ENCODE results near the gene HLA-DPB1. TPM values are rescaled to one million over a fixed set of nuclear protein-coding genes. Genes with fewer than 3 reads are reported as not detected.

The HLA-DPB1 gene
- total RNA-seq, 1 donor from 2014 or later = 72.7 TPM

GRCh38 chr6:33114406-33114805 lies 38.6 kb downstream of the HLA-DPB1 start:
- H3K27ac ChIP-seq = no peak overlapping the region
- no peaks in the 10 kb centered on the region for H3K27me3 ChIP-seq
- peaks cover 0 to 2% of the 10 kb centered on the region in 2 donors for H3K4me1 ChIP-seq
- DNase-seq (ENCODE audit: low spot score in 2 of 2) = no peak
- intact Hi-C loops (cut with DNase I) = no loop called here
- H3K4me3 ChIP-seq = no peak overlapping the region
- no peaks in the 10 kb centered on the region for H3K9me3 ChIP-seq
- TF ChIP-seq, protein P1, sequence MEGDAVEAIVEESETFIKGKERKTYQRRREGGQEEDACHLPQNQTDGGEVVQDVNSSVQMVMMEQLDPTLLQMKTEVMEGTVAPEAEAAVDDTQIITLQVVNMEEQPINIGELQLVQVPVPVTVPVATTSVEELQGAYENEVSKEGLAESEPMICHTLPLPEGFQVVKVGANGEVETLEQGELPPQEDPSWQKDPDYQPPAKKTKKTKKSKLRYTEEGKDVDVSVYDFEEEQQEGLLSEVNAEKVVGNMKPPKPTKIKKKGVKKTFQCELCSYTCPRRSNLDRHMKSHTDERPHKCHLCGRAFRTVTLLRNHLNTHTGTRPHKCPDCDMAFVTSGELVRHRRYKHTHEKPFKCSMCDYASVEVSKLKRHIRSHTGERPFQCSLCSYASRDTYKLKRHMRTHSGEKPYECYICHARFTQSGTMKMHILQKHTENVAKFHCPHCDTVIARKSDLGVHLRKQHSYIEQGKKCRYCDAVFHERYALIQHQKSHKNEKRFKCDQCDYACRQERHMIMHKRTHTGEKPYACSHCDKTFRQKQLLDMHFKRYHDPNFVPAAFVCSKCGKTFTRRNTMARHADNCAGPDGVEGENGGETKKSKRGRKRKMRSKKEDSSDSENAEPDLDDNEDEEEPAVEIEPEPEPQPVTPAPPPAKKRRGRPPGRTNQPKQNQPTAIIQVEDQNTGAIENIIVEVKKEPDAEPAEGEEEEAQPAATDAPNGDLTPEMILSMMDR (IDR thresholded peaks at IDR 0.05) = no peak
- H3K36me3 ChIP-seq = no peaks in the 10 kb centered on the region

DNA sequence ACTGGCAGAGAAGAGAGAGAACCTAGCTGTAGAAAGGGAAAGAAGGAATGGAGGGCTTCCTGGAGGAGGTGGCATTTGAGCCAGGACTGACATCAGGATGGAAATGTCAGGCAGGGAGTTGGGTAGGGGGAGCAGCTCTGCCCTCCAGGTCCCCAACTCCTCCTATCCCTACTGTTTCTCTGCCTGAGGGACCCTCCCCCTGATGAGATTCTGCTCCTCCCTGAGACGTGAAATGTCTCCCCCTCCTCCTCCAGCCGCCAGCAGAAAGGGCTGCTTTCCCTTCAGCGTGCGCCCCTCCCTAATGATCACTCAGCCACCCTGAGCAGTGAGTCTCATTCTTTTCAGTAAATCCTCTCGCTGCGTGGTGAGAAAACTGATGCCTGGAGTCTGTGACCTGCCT lies 40.6 kb downstream of the HLA-DPB1 start:
- Histone ChIP-seq H3K36me3 (no peaks in the 10 kb centered on the region), H3K4me3 (no peak overlapping the region), H3K27me3 (no peaks in the 10 kb centered on the region), H3K4me1 (peaks cover 0 to 2% of the 10 kb centered on the region in 2 donors), H3K9me3 (no peaks in the 10 kb centered on the region), H3K27ac (no peak overlapping the region)
- TF ChIP-seq, protein P1 (IDR thresholded peaks at IDR 0.05) = no peak
- intact Hi-C loops (cut with DNase I) = no loop called here
- no peak for DNase-seq (ENCODE audit: low spot score in 2 of 2)

GRCh38 chr6:33116841-33117711 lies 41.3 kb downstream of the HLA-DPB1 start:
- Histone ChIP-seq H3K4me1 (peaks cover 0 to 2% of the 10 kb centered on the region in 2 donors), H3K4me3 (no peak overlapping the region), H3K27me3 (no peaks in the 10 kb centered on the region), H3K9me3 (no peaks in the 10 kb centered on the region), H3K27ac (no peak overlapping the region), H3K36me3 (no peaks in the 10 kb centered on the region)
- DNase-seq (ENCODE audit: low spot score in 2 of 2) = no peak
- TF ChIP-seq, protein P1 (IDR thresholded peaks at IDR 0.05) = no peak
- intact Hi-C loops (cut with DNase I) = no loop called here

- no peak for DNase-seq (ENCODE audit: low spot score in 2 of 2)
- Histone ChIP-seq H3K27ac (no peak overlapping the region), H3K27me3 (no peaks in the 10 kb centered on the region), H3K4me1 (peaks cover 0 to 2% of the 10 kb centered on the region in 2 donors), H3K9me3 (no peaks in the 10 kb centered on the region), H3K36me3 (no peaks in the 10 kb centered on the region), H3K4me3 (no peak overlapping the region)
- intact Hi-C loops (cut with DNase I) = loop anchor here (1.0 kb wide), 1 partner anchor 130 kb away; no protein-coding TSS in a partner anchor
- TF ChIP-seq, protein P1 (IDR thresholded peaks at IDR 0.05) = no peak
These were observed 42.1 kb downstream of the HLA-DPB1 start for GRCh38 chr6:33117811-33118277.

- Histone ChIP-seq H3K9me3 (no peaks in the 10 kb centered on the region), H3K4me3 (no peak overlapping the region), H3K36me3 (no peaks in the 10 kb centered on the region), H3K4me1 (peaks cover 0 to 2% of the 10 kb centered on the region in 2 donors), H3K27ac (no peak overlapping the region), H3K27me3 (no peaks in the 10 kb centered on the region)
- intact Hi-C loops (cut with DNase I) = loop anchor here (1.0 kb wide), 1 partner anchor 130 kb away; no protein-coding TSS in a partner anchor
- TF ChIP-seq, protein P1 (IDR thresholded peaks at IDR 0.05) = peak; percentile 76 to 83 (median 79)
- DNase-seq (ENCODE audit: low spot score in 2 of 2) = no peak
These were observed 42.8 kb downstream of the HLA-DPB1 start for GRCh38 chr6:33118525-33119123.

All from ascending aorta (tissue), 2 donors.